ENCODE results near the gene PPP1R3G. TPM values are rescaled to one million over a fixed set of nuclear protein-coding genes. Genes with fewer than 3 reads are reported as not detected.
A peak's percentile ranks its signal among the peaks of the same experiment; 100 is the strongest.

PPP1R3G gene
- polyA plus RNA-seq, 2 of the 4 experiments (the other 2 are of a cell fraction) = 0.21 to 0.72 TPM

DNA sequence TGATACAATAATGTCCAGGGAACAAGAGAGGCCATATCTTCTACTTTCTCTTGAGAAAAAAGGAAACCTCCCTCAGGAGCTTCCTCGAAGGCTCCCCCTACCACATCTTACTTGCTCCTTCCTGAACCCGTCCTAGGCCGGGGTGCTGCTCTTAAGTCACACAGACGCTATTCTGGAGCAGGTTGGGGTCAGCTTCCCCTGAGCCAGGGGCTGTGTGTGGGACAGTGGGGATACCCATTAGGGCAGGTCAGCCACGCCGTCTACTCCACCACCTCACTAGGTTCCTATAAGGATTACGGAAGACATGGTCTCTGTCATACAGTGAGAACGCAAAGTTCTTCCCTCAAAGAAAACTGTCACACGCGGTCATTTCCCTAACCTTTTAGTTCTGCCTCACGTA, 8.2 kb upstream of the PPP1R3G start:
- 84% methylated on average over 11 of the region's 11 CpGs for WGBS (ENCODE audit: missing lambda C conversion rate)
- Histone ChIP-seq H3K9me3 (no peaks in the 10 kb centered on the region), H3K27ac (no peak overlapping the region), H3K4me2 (no peak overlapping the region), H3K4me1 (peaks cover 13% of the 10 kb centered on the region), H3K4me3 (no peak overlapping the region)
- TF ChIP-seq EP300 (IDR thresholded peaks at IDR 0.05) = no peak
- TF ChIP-seq ZFP36 (IDR thresholded peaks at IDR 0.05; ENCODE audit: borderline replicate concordance, partially characterized antibody) = no peak
- no peak for TF ChIP-seq RAD21 (conservative IDR thresholded peaks at IDR 0.05 in 1 of 2, IDR thresholded peaks at IDR 0.05 in 1 of 2)
- TF ChIP-seq KDM5A (IDR thresholded peaks at IDR 0.05) = no peak
- no peak for TF ChIP-seq RFX5 (IDR thresholded peaks at IDR 0.05)
- no peak for TF ChIP-seq SMC3 (IDR thresholded peaks at IDR 0.05)
- TF ChIP-seq CHD2 (IDR thresholded peaks at IDR 0.05; ENCODE audit: low read length, partially characterized antibody) = no peak
- TF ChIP-seq MAZ (IDR thresholded peaks at IDR 0.05; ENCODE audit: borderline replicate concordance, low read depth, low read length) = no peak
- no peak for TF ChIP-seq HOXB13 (CRISPR knock-in tag; IDR thresholded peaks at IDR 0.05; ENCODE audit: low read depth)
- TF ChIP-seq, protein P1, sequence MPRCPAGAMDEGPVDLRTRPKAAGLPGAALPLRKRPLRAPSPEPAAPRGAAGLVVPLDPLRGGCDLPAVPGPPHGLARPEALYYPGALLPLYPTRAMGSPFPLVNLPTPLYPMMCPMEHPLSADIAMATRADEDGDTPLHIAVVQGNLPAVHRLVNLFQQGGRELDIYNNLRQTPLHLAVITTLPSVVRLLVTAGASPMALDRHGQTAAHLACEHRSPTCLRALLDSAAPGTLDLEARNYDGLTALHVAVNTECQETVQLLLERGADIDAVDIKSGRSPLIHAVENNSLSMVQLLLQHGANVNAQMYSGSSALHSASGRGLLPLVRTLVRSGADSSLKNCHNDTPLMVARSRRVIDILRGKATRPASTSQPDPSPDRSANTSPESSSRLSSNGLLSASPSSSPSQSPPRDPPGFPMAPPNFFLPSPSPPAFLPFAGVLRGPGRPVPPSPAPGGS (IDR thresholded peaks at IDR 0.05) = no peak
- TF ChIP-seq MYC (IDR thresholded peaks at IDR 0.05; ENCODE audit: borderline replicate concordance, low read length) = no peak
- TF ChIP-seq, protein P2, sequence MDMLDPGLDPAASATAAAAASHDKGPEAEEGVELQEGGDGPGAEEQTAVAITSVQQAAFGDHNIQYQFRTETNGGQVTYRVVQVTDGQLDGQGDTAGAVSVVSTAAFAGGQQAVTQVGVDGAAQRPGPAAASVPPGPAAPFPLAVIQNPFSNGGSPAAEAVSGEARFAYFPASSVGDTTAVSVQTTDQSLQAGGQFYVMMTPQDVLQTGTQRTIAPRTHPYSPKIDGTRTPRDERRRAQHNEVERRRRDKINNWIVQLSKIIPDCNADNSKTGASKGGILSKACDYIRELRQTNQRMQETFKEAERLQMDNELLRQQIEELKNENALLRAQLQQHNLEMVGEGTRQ (IDR thresholded peaks at IDR 0.05) = no peak
- TF ChIP-seq, protein P3, sequence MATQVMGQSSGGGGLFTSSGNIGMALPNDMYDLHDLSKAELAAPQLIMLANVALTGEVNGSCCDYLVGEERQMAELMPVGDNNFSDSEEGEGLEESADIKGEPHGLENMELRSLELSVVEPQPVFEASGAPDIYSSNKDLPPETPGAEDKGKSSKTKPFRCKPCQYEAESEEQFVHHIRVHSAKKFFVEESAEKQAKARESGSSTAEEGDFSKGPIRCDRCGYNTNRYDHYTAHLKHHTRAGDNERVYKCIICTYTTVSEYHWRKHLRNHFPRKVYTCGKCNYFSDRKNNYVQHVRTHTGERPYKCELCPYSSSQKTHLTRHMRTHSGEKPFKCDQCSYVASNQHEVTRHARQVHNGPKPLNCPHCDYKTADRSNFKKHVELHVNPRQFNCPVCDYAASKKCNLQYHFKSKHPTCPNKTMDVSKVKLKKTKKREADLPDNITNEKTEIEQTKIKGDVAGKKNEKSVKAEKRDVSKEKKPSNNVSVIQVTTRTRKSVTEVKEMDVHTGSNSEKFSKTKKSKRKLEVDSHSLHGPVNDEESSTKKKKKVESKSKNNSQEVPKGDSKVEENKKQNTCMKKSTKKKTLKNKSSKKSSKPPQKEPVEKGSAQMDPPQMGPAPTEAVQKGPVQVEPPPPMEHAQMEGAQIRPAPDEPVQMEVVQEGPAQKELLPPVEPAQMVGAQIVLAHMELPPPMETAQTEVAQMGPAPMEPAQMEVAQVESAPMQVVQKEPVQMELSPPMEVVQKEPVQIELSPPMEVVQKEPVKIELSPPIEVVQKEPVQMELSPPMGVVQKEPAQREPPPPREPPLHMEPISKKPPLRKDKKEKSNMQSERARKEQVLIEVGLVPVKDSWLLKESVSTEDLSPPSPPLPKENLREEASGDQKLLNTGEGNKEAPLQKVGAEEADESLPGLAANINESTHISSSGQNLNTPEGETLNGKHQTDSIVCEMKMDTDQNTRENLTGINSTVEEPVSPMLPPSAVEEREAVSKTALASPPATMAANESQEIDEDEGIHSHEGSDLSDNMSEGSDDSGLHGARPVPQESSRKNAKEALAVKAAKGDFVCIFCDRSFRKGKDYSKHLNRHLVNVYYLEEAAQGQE (IDR thresholded peaks at IDR 0.05) = no peak
- TF ChIP-seq GATA3 (IDR thresholded peaks at IDR 0.05; ENCODE audit: borderline replicate concordance) = no peak
- no peak for TF ChIP-seq ZC3H11A (IDR thresholded peaks at IDR 0.05)
- no peak for TF ChIP-seq JUNB (IDR thresholded peaks at IDR 0.05)
- TF ChIP-seq RNF2 (IDR thresholded peaks at IDR 0.05; ENCODE audit: borderline replicate concordance, low read depth) = no peak
- no peak for TF ChIP-seq RCOR1 (IDR thresholded peaks at IDR 0.05; ENCODE audit: low read depth, low read length)
- no peak for FAIRE-seq
- no peak for DNase-seq (ENCODE audit: low read depth in 1 of 2, low spot score in 1 of 2)
- CTCF ChIA-PET = no interaction called here
- POLR2A ChIA-PET = no interaction called here
- no peak for ATAC-seq

DNA sequence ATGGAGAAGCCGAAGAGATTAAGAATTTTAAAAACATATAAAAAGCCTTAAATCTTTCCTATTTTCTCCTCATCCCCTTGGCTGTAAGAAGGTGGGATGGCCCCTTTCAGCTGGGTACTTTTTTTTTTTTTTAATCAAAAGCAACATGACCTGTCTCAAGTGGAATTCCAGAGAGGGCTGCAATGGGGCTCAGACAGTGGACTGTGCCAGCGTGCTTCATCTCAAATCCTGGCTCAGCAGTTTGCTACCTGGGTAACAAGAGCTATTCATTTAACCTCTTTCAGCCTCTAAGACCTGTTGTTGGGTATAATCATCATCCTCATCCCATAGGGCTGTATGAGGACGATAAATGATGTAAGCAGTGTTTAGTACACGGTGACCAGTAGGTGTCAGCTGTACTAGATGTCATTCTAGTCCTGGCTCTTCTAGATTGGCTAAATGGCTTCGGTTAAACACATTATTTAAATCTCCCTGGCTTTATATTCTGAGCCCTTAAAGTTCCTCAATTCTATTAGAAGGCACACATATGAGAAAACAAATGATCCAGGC, 6.9 kb upstream of the PPP1R3G start:
- Histone ChIP-seq H3K27ac (no peak overlapping the region), H3K4me2 (no peak overlapping the region), H3K4me3 (no peak overlapping the region), H3K9me3 (no peaks in the 10 kb centered on the region), H3K4me1 (peaks cover 26% of the 10 kb centered on the region)
- DNase-seq (ENCODE audit: low read depth in 1 of 2, low spot score in 1 of 2) (peak in 1 of 2 experiments; percentile 27), FAIRE-seq (no peak), ATAC-seq (peak in 1 of 2 experiments; percentile 62; a peak in 3 of 6 replicates)
- TF ChIP-seq TP53 (CRISPR knock-in tag; IDR thresholded peaks at IDR 0.05) (no peak), HOXA7 (CRISPR knock-in tag; IDR thresholded peaks at IDR 0.05) (no peak), PHF8 (IDR thresholded peaks at IDR 0.05; ENCODE audit: borderline replicate concordance, low read depth) (no peak)
- TF ChIP-seq, protein P4, sequence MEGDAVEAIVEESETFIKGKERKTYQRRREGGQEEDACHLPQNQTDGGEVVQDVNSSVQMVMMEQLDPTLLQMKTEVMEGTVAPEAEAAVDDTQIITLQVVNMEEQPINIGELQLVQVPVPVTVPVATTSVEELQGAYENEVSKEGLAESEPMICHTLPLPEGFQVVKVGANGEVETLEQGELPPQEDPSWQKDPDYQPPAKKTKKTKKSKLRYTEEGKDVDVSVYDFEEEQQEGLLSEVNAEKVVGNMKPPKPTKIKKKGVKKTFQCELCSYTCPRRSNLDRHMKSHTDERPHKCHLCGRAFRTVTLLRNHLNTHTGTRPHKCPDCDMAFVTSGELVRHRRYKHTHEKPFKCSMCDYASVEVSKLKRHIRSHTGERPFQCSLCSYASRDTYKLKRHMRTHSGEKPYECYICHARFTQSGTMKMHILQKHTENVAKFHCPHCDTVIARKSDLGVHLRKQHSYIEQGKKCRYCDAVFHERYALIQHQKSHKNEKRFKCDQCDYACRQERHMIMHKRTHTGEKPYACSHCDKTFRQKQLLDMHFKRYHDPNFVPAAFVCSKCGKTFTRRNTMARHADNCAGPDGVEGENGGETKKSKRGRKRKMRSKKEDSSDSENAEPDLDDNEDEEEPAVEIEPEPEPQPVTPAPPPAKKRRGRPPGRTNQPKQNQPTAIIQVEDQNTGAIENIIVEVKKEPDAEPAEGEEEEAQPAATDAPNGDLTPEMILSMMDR (IDR thresholded peaks at IDR 0.05) = no peak
- 48% methylated on average over 5 of the region's 5 CpGs for WGBS (ENCODE audit: missing lambda C conversion rate)
- POLR2A ChIA-PET = no interaction called here
- CTCF ChIA-PET = interaction anchor here (0.6 kb wide), 1 partner anchor 20 kb away, joined by 3 read pairs; no protein-coding TSS in a partner anchor
